IMR-90 (cell line): ENCODE data around the gene ESRP2. TPM values are rescaled to one million over a fixed set of nuclear protein-coding genes. Genes with fewer than 3 reads are reported as not detected.

Experiments
- ATAC-seq: fragments of 200-7000 bp; cut with Tn5 transposase; 2 replicates; pipeline ENCODE4 v1.9.1; 2020; ENCODE audit warnings: low read depth, mild to moderate bottlenecking, moderate library complexity
- BruUV-seq: library from RNA; stranded (reverse); fragments of 400-500 nt; replicated peaks from 2 replicates; lab custom pipeline; 2021; lab: Mats Ljungman, UMichigan
- CTCF ChIA-PET: fragments of 300-600 bp; formaldehyde crosslinking; extraction: SDS; loops from one replicate; lab custom pipeline; 2021; ENCODE audit warnings: antibody characterized with exemption; lab: Yijun Ruan, JAX
- POLR2A ChIA-PET: fragments of 300-600 bp; sonication (Branson Sonifier 250); formaldehyde crosslinking; loops from one replicate; lab custom pipeline; 2022; ENCODE audit warnings: antibody characterized with exemption; ENCODE audit not compliant: unreplicated experiment; lab: Charles Lee
- DNase-seq: peaks from one replicate; pipeline ENCODE4 v3.0.0; 2013
- H2AFZ ChIP-seq: replicated peaks from 2 replicates; pipeline ENCODE3; 2013; ENCODE audit warnings: low read length, mild to moderate bottlenecking; ENCODE audit not compliant: poor library complexity
- H2AK5ac ChIP-seq: 2 replicates; pipeline ENCODE4 v1.6.1; 2013; ENCODE audit warnings: low read depth, low read length, inconsistent platforms
- H2AK9ac ChIP-seq: replicated peaks from 2 replicates; pipeline ENCODE3; 2013; ENCODE audit warnings: mild to moderate bottlenecking, low read depth, low read length, moderate library complexity; ENCODE audit not compliant: poor library complexity
- H2BK120ac ChIP-seq: 2 replicates; pipeline ENCODE4 v1.6.1; 2013; ENCODE audit warnings: low read depth, low read length, inconsistent platforms
- H2BK15ac ChIP-seq: 3 replicates; pipeline ENCODE4 v1.6.1; 2013; ENCODE audit warnings: low read depth, low read length, inconsistent platforms
- H2BK20ac ChIP-seq: 2 replicates; pipeline ENCODE4 v1.6.1; 2013; ENCODE audit warnings: low read depth, mild to moderate bottlenecking, inconsistent platforms, low read length, moderate library complexity
- H2BK5ac ChIP-seq: 2 replicates; pipeline ENCODE4 v1.6.1; 2013; ENCODE audit warnings: mild to moderate bottlenecking, low read depth, low read length, inconsistent platforms; ENCODE audit not compliant: poor library complexity, severe bottlenecking
- H3K14ac ChIP-seq: replicated peaks from 2 replicates; pipeline ENCODE4 v1.6.1; 2013; ENCODE audit warnings: low read depth, low read length, inconsistent platforms
- H3K18ac ChIP-seq: 2 replicates; pipeline ENCODE4 v1.6.1; 2013; ENCODE audit warnings: low read depth, low read length, control low read depth
- H3K23ac ChIP-seq: 2 replicates; pipeline ENCODE4 v1.6.1; 2013; ENCODE audit warnings: low read depth, low read length, inconsistent platforms
- H3K27ac ChIP-seq: 2 replicates; pipeline ENCODE4 v1.5.1; 2013; ENCODE audit warnings: mild to moderate bottlenecking, control low read depth, low read length; ENCODE audit not compliant: insufficient read depth
- H3K27me3 ChIP-seq: 2 replicates; pipeline ENCODE4 v1.6.1; 2013; ENCODE audit warnings: low read length; ENCODE audit not compliant: control insufficient read depth, insufficient read depth
- H3K36me3 ChIP-seq: 2 replicates; pipeline ENCODE4 v1.6.1; 2013; ENCODE audit warnings: low read length, mixed read lengths; ENCODE audit not compliant: control insufficient read depth, insufficient read depth
- H3K4ac ChIP-seq: 2 replicates; pipeline ENCODE4 v1.6.1; 2013; ENCODE audit warnings: low read depth, low read length, inconsistent platforms
- H3K4me1 ChIP-seq: 2 replicates; pipeline ENCODE4 v1.6.1; 2013; ENCODE audit warnings: low read length, mixed read lengths; ENCODE audit not compliant: control insufficient read depth, insufficient read depth
- H3K4me2 ChIP-seq: 2 replicates; pipeline ENCODE4 v1.6.1; 2013; ENCODE audit warnings: low read depth, mild to moderate bottlenecking, control low read depth, low read length, moderate library complexity
- H3K4me3 ChIP-seq: 2 replicates; pipeline ENCODE4 v1.5.1; 2013; ENCODE audit warnings: low read depth, mild to moderate bottlenecking, control low read depth, low read length, moderate library complexity; ENCODE audit not compliant: insufficient read depth
- H3K56ac ChIP-seq: 2 replicates; pipeline ENCODE4 v1.6.1; 2013; ENCODE audit warnings: low read length, inconsistent platforms; ENCODE audit not compliant: insufficient read depth; ENCODE audit errors: extremely low read depth
- H3K79me1 ChIP-seq, 2 experiments: 2 replicates each; pipeline ENCODE4 v1.6.1; 2013; ENCODE audit warnings: low read length in 2 of 2, inconsistent platforms in 1 of 2, low read depth in 1 of 2
- H3K9ac ChIP-seq: 2 replicates; pipeline ENCODE4 v1.6.1; 2013; ENCODE audit warnings: low read depth, low read length, control low read depth
- H3K9me1 ChIP-seq: 2 replicates; pipeline ENCODE4 v1.6.1; 2013; ENCODE audit warnings: low read length, inconsistent platforms; ENCODE audit not compliant: insufficient read depth
- H3K9me3 ChIP-seq: 2 replicates; pipeline ENCODE4 v1.6.1; 2013; ENCODE audit warnings: low read length; ENCODE audit not compliant: control insufficient read depth, insufficient read depth
- H4K20me1 ChIP-seq: 2 replicates; pipeline ENCODE4 v1.6.1; 2013; ENCODE audit warnings: low read length, inconsistent platforms; ENCODE audit not compliant: insufficient read depth
- H4K5ac ChIP-seq: 2 replicates; pipeline ENCODE4 v1.6.1; 2013; ENCODE audit warnings: mild to moderate bottlenecking, low read depth, low read length, control low read depth
- H4K8ac ChIP-seq, 2 experiments: 2 replicates each; pipeline ENCODE4 v1.6.1; 2013; ENCODE audit warnings: low read depth in 2 of 2, low read length in 2 of 2, control low read depth in 1 of 2, inconsistent platforms in 1 of 2
- H4K91ac ChIP-seq: 2 replicates; pipeline ENCODE4 v1.6.1; 2013; ENCODE audit warnings: low read depth, low read length, inconsistent platforms; ENCODE audit not compliant: insufficient read depth
- BHLHE40 ChIP-seq: fragments of 150-350 bp; IDR thresholded peaks from 2 replicates; pipeline ENCODE4 v1.6.1; 2016; ENCODE audit warnings: mild to moderate bottlenecking, low read depth, low read length
- CEBPB ChIP-seq: IDR thresholded peaks from 2 replicates; pipeline ENCODE4 v1.6.1; 2012; ENCODE audit warnings: low read depth, low read length, improper control_type of control experiment
- CTCF ChIP-seq: conservative IDR thresholded peaks from 2 replicates; pipeline ENCODE4 v1.5.1; 2012; ENCODE audit warnings: mild to moderate bottlenecking, low read depth, low read length, improper control_type of control experiment
- MAZ ChIP-seq: IDR thresholded peaks from 2 replicates; pipeline ENCODE4 v1.6.1; 2012; ENCODE audit warnings: low read depth, mild to moderate bottlenecking, low read length, improper control_type of control experiment, moderate library complexity, borderline replicate concordance
- MXI1 ChIP-seq: IDR thresholded peaks from 2 replicates; pipeline ENCODE4 v1.6.1; 2012; ENCODE audit warnings: low read depth, mild to moderate bottlenecking, low read length, moderate library complexity, borderline replicate concordance
- POLR2A ChIP-seq: IDR thresholded peaks from 2 replicates; pipeline ENCODE4 v1.6.1; 2012; ENCODE audit warnings: mild to moderate bottlenecking, low read depth, low read length
- RCOR1 ChIP-seq: IDR thresholded peaks from 2 replicates; pipeline ENCODE4 v1.6.1; 2012; ENCODE audit warnings: mild to moderate bottlenecking, low read length, improper control_type of control experiment; ENCODE audit not compliant: insufficient replicate concordance
- RFX5 ChIP-seq: IDR thresholded peaks from 2 replicates; pipeline ENCODE4 v1.8.0; 2012; ENCODE audit warnings: low read depth, mild to moderate bottlenecking, low read length, moderate library complexity
- SMC3 ChIP-seq: fragments of 150-350 bp; IDR thresholded peaks from 2 replicates; pipeline ENCODE4 v1.6.1; 2016; ENCODE audit warnings: low read depth, mild to moderate bottlenecking, antibody characterized with exemption, low read length, moderate library complexity
- USF2 ChIP-seq: fragments of 150-350 bp; IDR thresholded peaks from 2 replicates; pipeline ENCODE4 v1.6.1; 2017; ENCODE audit warnings: mild to moderate bottlenecking, antibody characterized with exemption, low read length, low read depth
- WGBS, 2 experiments: methylation state at CpG; one replicate each; pipeline versions ENCODE4 v1.1.5 to v1.1.7; 2013; ENCODE audit warnings: missing lambda C conversion rate in 2 of 2; ENCODE audit not compliant: insufficient read length in 1 of 2; ENCODE audit errors: extremely low coverage in 2 of 2; 5-methylcytosine and 5-hydroxymethylcytosine counted together
- dilution Hi-C: fragments of 300-500 bp; cut with HindIII; formaldehyde crosslinking; loops from one replicate; pipeline ENCODE4 v1.14.3; 2018; ENCODE audit warnings: low sequenced_read_pairs; ENCODE audit not compliant: unreplicated experiment
- in situ Hi-C: fragments of 300-500 bp; cut with MboI; formaldehyde crosslinking; loops from 3 replicates; pipeline ENCODE4 v1.14.3; 2019; ENCODE audit warnings: low sequenced_read_pairs, inconsistent platforms, mixed read lengths
- intact Hi-C: fragments of 100-400 bp; cut with micrococcal nuclease; formaldehyde crosslinking; loops from 2 replicates; pipeline ENCODE4 v1.10.0; 2022
- polyA plus RNA-seq, 3 experiments: library from polyadenylated mRNA; depleted of rRNA; stranded (reverse); fragments of >200 nt; gene quantifications; 2 replicates each; pipeline ENCODE4 v1.2.3, GENCODE V29; 2012; ENCODE audit warnings: low replicate concordance in 1 of 3
- total RNA-seq: library from RNA; depleted of rRNA; stranded (reverse); fragments of >200 nt; gene quantifications from 2 replicates; pipeline ENCODE4 v1.2.3, GENCODE V29; 2012

ESRP2 gene
- total and polyA plus RNA-seq, 2 of the 4 experiments (the other 2 are of a cell fraction): 0.07 TPM; not detected in 1

- Histone ChIP-seq H2AK5ac (peak overlapping the region; percentile 85), H4K20me1 (no peaks in the 10 kb centered on the region), H2AK9ac (peak overlapping the region; percentile 59), H2AFZ (peak overlapping the region; percentile 96), H4K5ac (peak overlapping the region; percentile 76), H3K27ac (peak overlapping the region; percentile 20), H3K18ac (peak overlapping the region; percentile 4), H3K4ac (peak overlapping the region; percentile 78), H3K9me3 (no peaks in the 10 kb centered on the region), H2BK20ac (peak overlapping the region; percentile 77), H3K4me3 (peak overlapping the region; percentile 46), H3K4me2 (peak overlapping the region; percentile 60), H2BK15ac (peak overlapping the region; percentile 56; the same call in 1 of the 3 replicates), H3K9me1 (peaks cover 8% of the 10 kb centered on the region), H2BK5ac (peak overlapping the region; percentile 18), H3K56ac (0 out of 2 replicates have a peak overlapping the region, but pooled peaks have one; percentile 2), H2BK120ac (peak overlapping the region; percentile 66), H4K91ac (peak overlapping the region; percentile 60), H3K27me3 (no peaks in the 10 kb centered on the region), H4K8ac (peak overlapping the region; percentile 54 to 95), H3K4me1 (peaks cover 10% of the 10 kb centered on the region), H3K14ac (peak overlapping the region; percentile 26), H3K79me1 (peaks cover 2 to 10% of the 10 kb centered on the region in 2 experiments; a peak in 2 of 4 replicates), H3K9ac (peak overlapping the region; percentile 34; the same call in 1 of the 2 replicates), H3K23ac (peak overlapping the region; percentile 8; the same call in 1 of the 2 replicates), H3K36me3 (no peaks in the 10 kb centered on the region)
- ChIA-PET CTCF (no interaction called here), POLR2A (interaction anchor here (1.1 kb wide), 1 partner anchor 13 kb away, joined by 12 read pairs; no protein-coding TSS in a partner anchor)
- in situ Hi-C loops (no loop called here), intact Hi-C loops (no loop called here), dilution Hi-C loops (no loop called here)
- BruUV-seq: no TSS peak
- DNase-seq (no peak), ATAC-seq (no peak)
- WGBS, 2 experiments: no CpG with 5 or more reads among the region's 21 CpGs
- no peak for TF ChIP-seq POLR2A
- TF ChIP-seq RCOR1: no peak
- no peak for TF ChIP-seq USF2
- no peak for TF ChIP-seq BHLHE40
- TF ChIP-seq CTCF: no peak
- no peak for TF ChIP-seq MAZ
- TF ChIP-seq MXI1: no peak; the same call in 1 of the 2 replicates
- TF ChIP-seq RFX5: no peak
- no peak for TF ChIP-seq SMC3
- TF ChIP-seq CEBPB: no peak
Observed at GRCh38 chr16:68236826-68237242, 907 bp upstream of the ESRP2 start.
